ENCODE measurements around the gene NAB2. TPM values are rescaled to one million over a fixed set of nuclear protein-coding genes. Genes with fewer than 3 reads are reported as not detected.

Gene NAB2
- total and polyA plus RNA-seq, 10 of the 15 experiments (the other 5 are each of a cell fraction or from before 2014, with no cell fraction given) = 0.35 to 35.2 (median 15.3) TPM

DNA sequence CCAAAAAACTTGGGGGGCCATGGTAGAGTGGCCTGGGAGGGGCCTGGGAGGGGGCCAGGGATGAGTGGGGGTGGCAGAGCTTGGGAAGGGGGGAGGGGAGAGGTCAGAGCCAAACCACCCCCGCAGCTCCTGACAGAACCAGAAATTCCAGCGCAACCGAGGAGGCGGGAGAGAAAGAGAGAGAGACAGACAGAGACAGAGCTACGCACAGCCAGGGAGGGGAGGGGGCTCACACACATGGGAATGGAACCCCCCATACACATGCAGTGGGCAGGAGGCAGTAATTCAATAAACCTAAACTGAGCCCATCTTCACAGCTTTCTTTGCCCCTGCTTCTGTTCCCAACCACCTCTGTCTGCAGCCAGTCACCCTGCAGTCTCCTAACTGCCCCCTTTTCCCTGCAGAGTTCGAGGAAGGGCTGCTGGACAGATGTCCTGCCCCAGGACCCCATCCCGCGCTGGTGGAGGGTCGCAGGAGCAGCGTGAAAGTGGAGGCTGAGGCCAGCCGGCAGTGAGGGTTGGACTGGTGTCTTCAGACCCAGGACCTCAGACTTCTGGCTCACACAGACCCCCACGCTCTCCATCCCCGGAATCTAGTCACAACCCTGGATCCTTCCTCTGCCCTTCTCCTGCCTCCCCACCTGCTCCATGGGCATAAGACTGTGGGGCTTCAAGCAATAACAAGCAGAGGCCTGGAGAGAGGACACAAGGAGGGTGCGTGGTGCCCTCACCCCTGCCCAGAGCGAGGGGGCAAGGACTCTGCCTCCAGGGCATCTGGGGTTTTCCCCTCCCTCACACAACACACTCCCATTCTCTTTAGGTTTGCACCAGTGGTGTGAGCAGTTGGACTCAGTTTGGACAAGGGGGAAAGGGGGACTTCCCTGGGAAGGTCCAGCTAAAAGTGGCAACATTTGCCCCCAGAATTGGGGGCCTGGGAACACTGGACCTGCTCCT, 5.6 kb downstream of the NAB2 start:
- ChIA-PET RAD21 (ENCODE audit: unreplicated experiment) (interaction anchor here (0.7 to 8.8 kb wide), 11 partner anchors 9 to 135 kb away, joined by 3 to 199 read pairs (median 5); partner anchors contain the start of genes NEMP1, SHMT2 and STAT6), SMC1A (ENCODE audit: uncharacterized antibody, unreplicated experiment) (interaction anchor here (0.7 to 10.4 kb wide), 8 partner anchors 9 to 87 kb away, joined by 3 to 169 read pairs (median 14); partner anchors contain the start of genes NEMP1, STAT6 and TAC3), POLR2A (interaction anchor here (0.6 to 7.6 kb wide), 7 partner anchors 15 to 341 kb away, joined by 3 to 74 read pairs (median 4); partner anchors contain the start of genes NEMP1 and STAT6), CTCF (interaction anchor here (0.6 to 9.0 kb wide), 22 partner anchors 12 to 364 kb away, joined by 3 to 205 read pairs (median 4); partner anchors contain the start of genes LRP1, NEMP1 and STAT6)
- H3K4me3 ChIP-seq = peak overlapping the region; percentile 75; the same call in 1 of the 2 replicates
- peaks cover 29% of the 10 kb centered on the region for H3K79me2 ChIP-seq (ENCODE audit: control insufficient read depth, insufficient read depth, low read length)
- in situ Hi-C loops (cut with MboI) (no loop called here), intact Hi-C loops (cut with micrococcal nuclease; ENCODE audit: unreplicated experiment) (no loop called here)
- no peaks in the 10 kb centered on the region for H3K27me3 ChIP-seq (replicated peaks in 1 of 2; ENCODE audit: control insufficient read depth in 2 of 2, insufficient read depth in 2 of 2, low read length in 1 of 2)
- peak overlapping the region; percentile 97 for H3K4me2 ChIP-seq (ENCODE audit: control insufficient read depth, insufficient read depth)
- WGBS (ENCODE audit: insufficient coverage, insufficient replicate concordance, low lambda C conversion rate, missing lambda C conversion rate) = 60% methylated on average over 12 of the region's 15 CpGs
- BruUV-seq (replicated peaks) = no TSS peak
- H3K4me1 ChIP-seq (ENCODE audit: control insufficient read depth, insufficient read depth, low read length) = peaks cover 36% of the 10 kb centered on the region
- FAIRE-seq (no peak), DNase-seq (ENCODE audit: low read depth, low spot score) (no peak), ATAC-seq (0 out of 3 replicates have a peak, but pooled peaks have one; percentile 1)
- no peaks in the 10 kb centered on the region for H3K9me3 ChIP-seq (replicated peaks; ENCODE audit: control insufficient read depth, insufficient read depth, low read length)
- no peak overlapping the region for H2AFZ ChIP-seq (ENCODE audit: control insufficient read depth, low read depth, low read length)
- H3K36me3 ChIP-seq (ENCODE audit: control insufficient read depth in 2 of 2, insufficient read depth in 2 of 2, low read length in 1 of 2) = peaks cover 17 to 27% of the 10 kb centered on the region in 2 experiments
- H3K9ac ChIP-seq (ENCODE audit: control insufficient read depth, insufficient read depth, low read length) = peak overlapping the region; percentile 53; the same call in 1 of the 2 replicates
- no peaks in the 10 kb centered on the region for H4K20me1 ChIP-seq (ENCODE audit: control insufficient read depth, insufficient read depth)
- peak overlapping the region; percentile 80 for H3K27ac ChIP-seq (ENCODE audit: control insufficient read depth, insufficient read depth)
- TF ChIP-seq IKZF1 (conservative IDR thresholded peaks at IDR 0.05) (peak; percentile 40; the same call in 1 of the 2 replicates), CHD2 (IDR thresholded peaks at IDR 0.05; ENCODE audit: borderline replicate concordance, low read depth, low read length) (no peak), POLR2AphosphoS2 (IDR thresholded peaks at IDR 0.05; ENCODE audit: low read depth, low read length) (peak; percentile 83; the same call in 1 of the 2 replicates), NFIC (IDR thresholded peaks at IDR 0.05; ENCODE audit: low read depth, low read length) (no peak), IRF5 (IDR thresholded peaks at IDR 0.05; ENCODE audit: borderline replicate concordance) (no peak), BCL11A (IDR thresholded peaks at IDR 0.05; ENCODE audit: low read depth, low read length) (no peak), POLR2AphosphoS5 (IDR thresholded peaks at IDR 0.05; ENCODE audit: low read length) (peak; percentile 80; the same call in 1 of the 2 replicates), EGR1 (IDR thresholded peaks at IDR 0.05; ENCODE audit: borderline replicate concordance in 1 of 2, low read depth in 2 of 2, low read length in 2 of 2) (0 out of 3 replicates have a peak, but pooled peaks of 1 of the 2 experiments have one; percentile 11), HDAC2 (IDR thresholded peaks at IDR 0.05) (no peak), SIX5 (IDR thresholded peaks at IDR 0.05; ENCODE audit: low read depth, low read length, severe bottlenecking) (no peak)
- TF ChIP-seq, protein P1, sequence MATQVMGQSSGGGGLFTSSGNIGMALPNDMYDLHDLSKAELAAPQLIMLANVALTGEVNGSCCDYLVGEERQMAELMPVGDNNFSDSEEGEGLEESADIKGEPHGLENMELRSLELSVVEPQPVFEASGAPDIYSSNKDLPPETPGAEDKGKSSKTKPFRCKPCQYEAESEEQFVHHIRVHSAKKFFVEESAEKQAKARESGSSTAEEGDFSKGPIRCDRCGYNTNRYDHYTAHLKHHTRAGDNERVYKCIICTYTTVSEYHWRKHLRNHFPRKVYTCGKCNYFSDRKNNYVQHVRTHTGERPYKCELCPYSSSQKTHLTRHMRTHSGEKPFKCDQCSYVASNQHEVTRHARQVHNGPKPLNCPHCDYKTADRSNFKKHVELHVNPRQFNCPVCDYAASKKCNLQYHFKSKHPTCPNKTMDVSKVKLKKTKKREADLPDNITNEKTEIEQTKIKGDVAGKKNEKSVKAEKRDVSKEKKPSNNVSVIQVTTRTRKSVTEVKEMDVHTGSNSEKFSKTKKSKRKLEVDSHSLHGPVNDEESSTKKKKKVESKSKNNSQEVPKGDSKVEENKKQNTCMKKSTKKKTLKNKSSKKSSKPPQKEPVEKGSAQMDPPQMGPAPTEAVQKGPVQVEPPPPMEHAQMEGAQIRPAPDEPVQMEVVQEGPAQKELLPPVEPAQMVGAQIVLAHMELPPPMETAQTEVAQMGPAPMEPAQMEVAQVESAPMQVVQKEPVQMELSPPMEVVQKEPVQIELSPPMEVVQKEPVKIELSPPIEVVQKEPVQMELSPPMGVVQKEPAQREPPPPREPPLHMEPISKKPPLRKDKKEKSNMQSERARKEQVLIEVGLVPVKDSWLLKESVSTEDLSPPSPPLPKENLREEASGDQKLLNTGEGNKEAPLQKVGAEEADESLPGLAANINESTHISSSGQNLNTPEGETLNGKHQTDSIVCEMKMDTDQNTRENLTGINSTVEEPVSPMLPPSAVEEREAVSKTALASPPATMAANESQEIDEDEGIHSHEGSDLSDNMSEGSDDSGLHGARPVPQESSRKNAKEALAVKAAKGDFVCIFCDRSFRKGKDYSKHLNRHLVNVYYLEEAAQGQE (IDR thresholded peaks at IDR 0.05; ENCODE audit: low read depth, low read length) = no peak
- TF ChIP-seq, protein P2, sequence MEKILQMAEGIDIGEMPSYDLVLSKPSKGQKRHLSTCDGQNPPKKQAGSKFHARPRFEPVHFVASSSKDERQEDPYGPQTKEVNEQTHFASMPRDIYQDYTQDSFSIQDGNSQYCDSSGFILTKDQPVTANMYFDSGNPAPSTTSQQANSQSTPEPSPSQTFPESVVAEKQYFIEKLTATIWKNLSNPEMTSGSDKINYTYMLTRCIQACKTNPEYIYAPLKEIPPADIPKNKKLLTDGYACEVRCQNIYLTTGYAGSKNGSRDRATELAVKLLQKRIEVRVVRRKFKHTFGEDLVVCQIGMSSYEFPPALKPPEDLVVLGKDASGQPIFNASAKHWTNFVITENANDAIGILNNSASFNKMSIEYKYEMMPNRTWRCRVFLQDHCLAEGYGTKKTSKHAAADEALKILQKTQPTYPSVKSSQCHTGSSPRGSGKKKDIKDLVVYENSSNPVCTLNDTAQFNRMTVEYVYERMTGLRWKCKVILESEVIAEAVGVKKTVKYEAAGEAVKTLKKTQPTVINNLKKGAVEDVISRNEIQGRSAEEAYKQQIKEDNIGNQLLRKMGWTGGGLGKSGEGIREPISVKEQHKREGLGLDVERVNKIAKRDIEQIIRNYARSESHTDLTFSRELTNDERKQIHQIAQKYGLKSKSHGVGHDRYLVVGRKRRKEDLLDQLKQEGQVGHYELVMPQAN (conservative IDR thresholded peaks at IDR 0.05) = no peak
